A673 (cell line): Measurements from ENCODE around the gene ZC3HAV1L. TPM values are rescaled to one million over a fixed set of nuclear protein-coding genes. Genes with fewer than 3 reads are reported as not detected.
A peak's percentile ranks its signal among the peaks of the same experiment; 100 is the strongest.

Source experiments
- BruUV-seq: library from RNA; stranded (reverse); fragments of 400-500 nt; replicated peaks from 2 replicates; lab custom pipeline; 2021; lab: Mats Ljungman, UMichigan
- CTCF ChIA-PET: fragments of 300-600 bp; sonication (Branson Sonifier 250); formaldehyde crosslinking; loops from one replicate; lab custom pipeline; 2022; ENCODE audit warnings: antibody characterized with exemption; lab: Charles Lee
- POLR2A ChIA-PET: fragments of 300-600 bp; sonication (Branson Sonifier 250); formaldehyde crosslinking; loops from one replicate; lab custom pipeline; 2022; ENCODE audit warnings: antibody characterized with exemption; ENCODE audit not compliant: low non-redundant PET; lab: Charles Lee
- DNase-seq: peaks from one replicate; pipeline ENCODE4 v3.0.0-alpha.2; 2015; ENCODE audit warnings: low spot score
- H3K27ac ChIP-seq: fragments of 200-600 bp; sonication (generic); 2 replicates; pipeline ENCODE4 v1.5.1; 2016; ENCODE audit warnings: mixed run types, low read depth, mild to moderate bottlenecking, mixed read lengths, antibody characterized with exemption, low read length; ENCODE audit not compliant: poor library complexity, severe bottlenecking
- H3K27me3 ChIP-seq: fragments of 200-600 bp; sonication (generic); replicated peaks from 2 replicates; pipeline ENCODE4 v1.6.1; 2017; ENCODE audit warnings: mixed run types, low read depth, mild to moderate bottlenecking, mixed read lengths, antibody characterized with exemption, low read length; ENCODE audit not compliant: insufficient read depth, poor library complexity
- H3K36me3 ChIP-seq: fragments of 200-600 bp; sonication (generic); 2 replicates; pipeline ENCODE4 v1.6.1; 2016; ENCODE audit warnings: mixed run types, mild to moderate bottlenecking, mixed read lengths, antibody characterized with exemption, low read length; ENCODE audit not compliant: insufficient read depth, poor library complexity, severe bottlenecking
- H3K4me1 ChIP-seq: fragments of 200-600 bp; sonication (generic); 2 replicates; pipeline ENCODE4 v1.6.1; 2017; ENCODE audit warnings: mixed run types, mild to moderate bottlenecking, mixed read lengths, antibody characterized with exemption, low read length; ENCODE audit not compliant: insufficient read depth, poor library complexity, severe bottlenecking
- H3K4me3 ChIP-seq: fragments of 200-600 bp; sonication (generic); 2 replicates; pipeline ENCODE4 v1.5.1; 2016; ENCODE audit warnings: low read depth, mixed run types, mild to moderate bottlenecking, mixed read lengths, low read length; ENCODE audit not compliant: poor library complexity, severe bottlenecking
- H3K9me3 ChIP-seq: fragments of 200-600 bp; sonication (generic); 2 replicates; pipeline ENCODE4 v1.6.1; 2016; ENCODE audit warnings: mixed run types, low read depth, mild to moderate bottlenecking, mixed read lengths, antibody characterized with exemption, low read length; ENCODE audit not compliant: poor library complexity, severe bottlenecking
- EZH2 ChIP-seq: fragments of 200-600 bp; sonication (generic); IDR thresholded peaks from 2 replicates; pipeline ENCODE4 v1.6.1; 2017; ENCODE audit warnings: borderline replicate concordance, low read depth, mild to moderate bottlenecking, mixed read lengths, antibody characterized with exemption, low read length; ENCODE audit not compliant: poor library complexity, severe bottlenecking
- intact Hi-C: fragments of 100-400 bp; cut with micrococcal nuclease; formaldehyde crosslinking; loops from one replicate; pipeline ENCODE4 v1.10.0; 2022; ENCODE audit not compliant: unreplicated experiment
- total RNA-seq: library from RNA; stranded (reverse); gene quantifications from 2 replicates; pipeline ENCODE4 v1.2.3, GENCODE V29; 2021
- TF ChIP-seq, protein P1 (sequence below): fragments of 300-800, 200-600 bp; sonication (generic); conservative IDR thresholded peaks from 2 replicates; pipeline ENCODE4 v1.5.1; 2017; ENCODE audit warnings: low read depth, mild to moderate bottlenecking, antibody characterized with exemption, low read length, moderate library complexity, mixed read lengths

ZC3HAV1L gene
- total RNA-seq, 1 experiment from 2014 or later, result 36.5 TPM

DNA sequence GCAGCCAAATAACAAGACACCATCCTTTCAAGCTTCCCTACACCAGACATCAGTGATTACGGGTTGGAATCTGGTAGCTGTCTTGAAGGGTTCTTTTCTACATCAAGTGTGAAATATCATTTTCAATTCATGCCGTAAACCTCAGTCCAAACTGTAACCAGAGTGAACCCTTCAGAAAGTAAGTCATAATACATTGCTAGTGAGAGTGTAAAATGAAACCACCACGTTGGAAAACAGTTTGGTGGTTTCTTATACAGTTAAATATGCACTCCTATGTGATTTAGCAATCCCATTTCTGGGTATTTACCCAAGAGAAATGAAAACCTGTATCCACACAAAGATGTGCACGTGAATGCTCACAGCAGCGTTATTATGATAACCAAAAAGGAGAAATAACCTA lies 25.6 kb upstream of the ZC3HAV1L start:
- intact Hi-C loops, result no loop called here
- ChIA-PET CTCF (no interaction called here), POLR2A (no interaction called here)
- Histone ChIP-seq H3K9me3 (no peaks in the 10 kb centered on the region), H3K27me3 (no peaks in the 10 kb centered on the region), H3K36me3 (no peaks in the 10 kb centered on the region), H3K4me3 (no peak overlapping the region), H3K27ac (no peak overlapping the region), H3K4me1 (peaks cover 6% of the 10 kb centered on the region)
- DNase-seq, result no peak
- BruUV-seq, result no TSS peak
- TF ChIP-seq EZH2, result no peak

DNA sequence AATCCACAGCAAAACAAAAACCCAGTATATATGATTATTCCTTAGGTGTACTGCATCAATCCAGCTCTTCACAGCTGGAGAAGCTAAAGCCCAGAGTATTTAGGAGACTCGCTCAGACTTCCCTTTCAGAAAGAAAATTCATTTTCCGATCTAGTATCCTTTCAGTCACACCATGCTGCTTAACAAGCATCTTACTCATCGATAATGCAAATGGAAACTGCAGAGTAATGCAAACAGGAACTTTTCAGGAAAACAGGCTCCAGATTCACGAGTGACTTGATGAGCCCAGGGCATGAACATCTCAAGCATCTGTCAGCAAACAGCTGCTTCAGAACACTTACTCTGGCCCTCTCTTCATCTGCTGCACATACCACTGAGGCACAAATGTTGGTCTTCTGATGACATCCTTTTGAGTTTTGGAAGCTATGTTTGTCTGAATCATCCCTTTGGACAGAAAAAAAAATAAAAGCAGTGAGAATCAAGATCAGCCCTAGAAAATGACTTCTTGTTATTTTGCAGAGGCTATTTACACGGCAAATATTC lies 24.9 kb upstream of the ZC3HAV1L start:
- peaks cover 6% of the 10 kb centered on the region for H3K4me1 ChIP-seq
- TF ChIP-seq, protein P1, sequence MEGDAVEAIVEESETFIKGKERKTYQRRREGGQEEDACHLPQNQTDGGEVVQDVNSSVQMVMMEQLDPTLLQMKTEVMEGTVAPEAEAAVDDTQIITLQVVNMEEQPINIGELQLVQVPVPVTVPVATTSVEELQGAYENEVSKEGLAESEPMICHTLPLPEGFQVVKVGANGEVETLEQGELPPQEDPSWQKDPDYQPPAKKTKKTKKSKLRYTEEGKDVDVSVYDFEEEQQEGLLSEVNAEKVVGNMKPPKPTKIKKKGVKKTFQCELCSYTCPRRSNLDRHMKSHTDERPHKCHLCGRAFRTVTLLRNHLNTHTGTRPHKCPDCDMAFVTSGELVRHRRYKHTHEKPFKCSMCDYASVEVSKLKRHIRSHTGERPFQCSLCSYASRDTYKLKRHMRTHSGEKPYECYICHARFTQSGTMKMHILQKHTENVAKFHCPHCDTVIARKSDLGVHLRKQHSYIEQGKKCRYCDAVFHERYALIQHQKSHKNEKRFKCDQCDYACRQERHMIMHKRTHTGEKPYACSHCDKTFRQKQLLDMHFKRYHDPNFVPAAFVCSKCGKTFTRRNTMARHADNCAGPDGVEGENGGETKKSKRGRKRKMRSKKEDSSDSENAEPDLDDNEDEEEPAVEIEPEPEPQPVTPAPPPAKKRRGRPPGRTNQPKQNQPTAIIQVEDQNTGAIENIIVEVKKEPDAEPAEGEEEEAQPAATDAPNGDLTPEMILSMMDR, result no peak
- no peak for TF ChIP-seq EZH2
- no peak overlapping the region for H3K27ac ChIP-seq
- no peaks in the 10 kb centered on the region for H3K9me3 ChIP-seq
- H3K36me3 ChIP-seq, result no peaks in the 10 kb centered on the region
- H3K27me3 ChIP-seq, result no peaks in the 10 kb centered on the region
- no peak for DNase-seq
- BruUV-seq, result no TSS peak
- intact Hi-C loops, result no loop called here
- ChIA-PET CTCF (no interaction called here), POLR2A (no interaction called here)
- no peak overlapping the region for H3K4me3 ChIP-seq

DNA sequence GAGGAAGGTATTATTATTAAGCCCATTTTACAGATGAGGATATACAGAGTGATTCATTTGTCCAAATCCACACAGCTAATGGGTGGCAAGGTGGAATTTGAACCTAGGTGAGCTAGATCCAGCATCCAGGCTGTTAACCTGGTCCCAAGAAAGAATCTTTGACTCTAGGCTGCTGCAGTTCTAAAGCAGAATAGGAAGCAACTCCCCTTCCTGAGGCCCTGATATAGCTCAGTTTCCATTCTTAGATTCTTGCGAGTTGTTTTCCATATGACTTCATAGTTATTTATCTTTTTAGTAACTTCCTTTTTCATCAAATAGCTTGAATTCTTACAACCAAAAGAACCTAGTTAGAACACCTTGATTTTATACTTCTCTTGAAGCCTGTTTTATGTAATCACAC lies 24.1 kb upstream of the ZC3HAV1L start:
- Histone ChIP-seq H3K9me3 (no peaks in the 10 kb centered on the region), H3K27ac (no peak overlapping the region), H3K4me3 (no peak overlapping the region), H3K4me1 (peaks cover 6% of the 10 kb centered on the region), H3K36me3 (no peaks in the 10 kb centered on the region), H3K27me3 (no peaks in the 10 kb centered on the region)
- CTCF ChIA-PET, result interaction anchor here (0.6 kb wide), 1 partner anchor 16 kb away, joined by 3 read pairs; no protein-coding TSS in a partner anchor
- BruUV-seq, result no TSS peak
- intact Hi-C loops, result no loop called here
- POLR2A ChIA-PET, result no interaction called here
- DNase-seq, result no peak
- TF ChIP-seq EZH2, result no peak
- TF ChIP-seq, protein P1, result no peak

DNA sequence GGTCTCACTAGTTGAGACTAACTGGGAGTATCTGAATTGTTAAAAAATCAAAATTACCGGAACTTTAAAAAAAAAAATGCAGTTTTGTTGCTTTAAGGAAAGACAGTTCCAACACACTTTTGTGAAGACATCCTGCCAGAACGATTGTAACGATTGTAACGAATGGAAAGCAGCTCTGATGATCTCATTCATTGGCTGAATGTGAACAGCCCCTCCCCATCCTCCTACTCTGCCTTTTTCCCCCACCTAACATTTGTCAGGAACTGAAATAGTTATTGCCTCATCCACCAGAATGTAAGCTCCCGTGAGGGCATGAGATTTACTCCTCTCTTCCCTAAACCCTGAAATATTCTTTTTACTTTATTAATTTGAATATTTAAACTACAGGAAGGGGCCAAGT lies 23.1 kb upstream of the ZC3HAV1L start:
- H3K4me3 ChIP-seq, result no peak overlapping the region
- no peak overlapping the region for H3K27ac ChIP-seq
- no peaks in the 10 kb centered on the region for H3K9me3 ChIP-seq
- H3K4me1 ChIP-seq, result peaks cover 15% of the 10 kb centered on the region
- TF ChIP-seq, protein P1, result no peak
- TF ChIP-seq EZH2, result no peak
- no peaks in the 10 kb centered on the region for H3K27me3 ChIP-seq
- DNase-seq, result peak; percentile 53
- BruUV-seq, result no TSS peak
- intact Hi-C loops, result no loop called here
- POLR2A ChIA-PET, result interaction anchor here (0.6 kb wide), 1 partner anchor 24 kb away, joined by 3 read pairs; no protein-coding TSS in a partner anchor
- H3K36me3 ChIP-seq, result no peaks in the 10 kb centered on the region
- CTCF ChIA-PET, result no interaction called here
